Panc1 (cell line): ENCODE data around the gene SLC44A4.

Source experiments
- CTCF ChIP-seq: fragments of 450-650 bp; IDR thresholded peaks from 2 replicates; pipeline ENCODE4 v1.5.1; 2017; ENCODE audit warnings: mild to moderate bottlenecking
- SIN3A ChIP-seq: IDR thresholded peaks from 2 replicates; pipeline ENCODE4 v1.6.1; 2012; ENCODE audit warnings: low read depth, mild to moderate bottlenecking, low read length, moderate library complexity, borderline replicate concordance; ENCODE audit not compliant: insufficient read depth

- TF ChIP-seq CTCF, result no peak
- no peak for TF ChIP-seq SIN3A
Observed at GRCh38 chr6:31905041-31905440, 26.2 kb upstream of the SLC44A4 start.
